ENCODE measurements around the gene THSD7A. TPM values are rescaled to one million over a fixed set of nuclear protein-coding genes. Genes with fewer than 3 reads are reported as not detected.
A peak's percentile ranks its signal among the peaks of the same experiment; 100 is the strongest.

Gene THSD7A
- total RNA-seq, 1 donor from 2014 or later: 0.35 TPM

DNA sequence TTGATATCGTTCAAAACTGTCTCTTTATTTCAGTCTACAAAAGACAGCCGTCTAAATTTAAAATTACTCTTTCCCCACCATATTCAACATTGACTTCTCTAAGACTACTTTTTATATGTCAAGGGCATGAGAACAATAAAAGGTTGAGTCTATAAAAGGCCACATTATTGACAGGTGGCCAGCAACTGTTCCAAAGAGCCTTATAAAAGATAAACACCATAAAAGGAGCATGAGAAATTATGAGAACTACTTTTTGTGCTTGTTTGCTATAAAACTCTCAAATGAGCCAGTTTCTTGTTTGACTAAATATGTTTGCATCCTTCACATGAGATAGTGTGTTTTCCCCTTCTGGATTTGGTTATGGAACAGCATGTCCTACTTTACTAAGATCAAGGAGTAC, 189.2 kb downstream of the THSD7A start:
- H3K4me3 Mint-ChIP-seq (ENCODE audit: unreplicated experiment): no peak overlapping the region
- peaks cover 2% of the 10 kb centered on the region for H3K27me3 Mint-ChIP-seq (ENCODE audit: low read depth)
- no peaks in the 10 kb centered on the region for H3K36me3 Mint-ChIP-seq (ENCODE audit: low read depth)
- H3K4me1 Mint-ChIP-seq (ENCODE audit: low read depth): peaks cover 2% of the 10 kb centered on the region
- TF ChIP-seq, protein P1, sequence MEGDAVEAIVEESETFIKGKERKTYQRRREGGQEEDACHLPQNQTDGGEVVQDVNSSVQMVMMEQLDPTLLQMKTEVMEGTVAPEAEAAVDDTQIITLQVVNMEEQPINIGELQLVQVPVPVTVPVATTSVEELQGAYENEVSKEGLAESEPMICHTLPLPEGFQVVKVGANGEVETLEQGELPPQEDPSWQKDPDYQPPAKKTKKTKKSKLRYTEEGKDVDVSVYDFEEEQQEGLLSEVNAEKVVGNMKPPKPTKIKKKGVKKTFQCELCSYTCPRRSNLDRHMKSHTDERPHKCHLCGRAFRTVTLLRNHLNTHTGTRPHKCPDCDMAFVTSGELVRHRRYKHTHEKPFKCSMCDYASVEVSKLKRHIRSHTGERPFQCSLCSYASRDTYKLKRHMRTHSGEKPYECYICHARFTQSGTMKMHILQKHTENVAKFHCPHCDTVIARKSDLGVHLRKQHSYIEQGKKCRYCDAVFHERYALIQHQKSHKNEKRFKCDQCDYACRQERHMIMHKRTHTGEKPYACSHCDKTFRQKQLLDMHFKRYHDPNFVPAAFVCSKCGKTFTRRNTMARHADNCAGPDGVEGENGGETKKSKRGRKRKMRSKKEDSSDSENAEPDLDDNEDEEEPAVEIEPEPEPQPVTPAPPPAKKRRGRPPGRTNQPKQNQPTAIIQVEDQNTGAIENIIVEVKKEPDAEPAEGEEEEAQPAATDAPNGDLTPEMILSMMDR (IDR thresholded peaks at IDR 0.05): no peak
- H3K9me3 Mint-ChIP-seq (ENCODE audit: low read depth): no peaks in the 10 kb centered on the region
- DNase-seq (ENCODE audit: low spot score): no peak
- no peak overlapping the region for H3K27ac Mint-ChIP-seq (ENCODE audit: unreplicated experiment)

DNA sequence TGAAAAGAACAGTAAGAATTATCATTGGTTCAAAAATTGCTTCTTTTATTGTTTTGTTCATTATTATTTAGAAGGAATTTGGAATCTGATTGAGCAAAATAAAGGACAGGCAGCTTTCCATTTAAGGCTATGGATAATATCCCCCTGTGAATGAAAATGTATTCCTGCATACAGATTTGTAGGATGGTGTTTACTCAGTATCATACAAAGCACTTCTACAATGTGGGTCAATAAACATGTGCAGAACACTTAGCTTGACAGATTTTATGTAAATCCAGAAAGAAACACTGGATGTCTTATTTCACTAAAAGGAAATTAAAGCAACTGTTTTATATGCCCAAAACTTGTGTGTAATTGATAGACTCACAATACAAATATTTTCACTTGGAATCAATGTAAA, 189.7 kb downstream of the THSD7A start:
- no peak for DNase-seq (ENCODE audit: low spot score)
- peaks cover 2% of the 10 kb centered on the region for H3K4me1 Mint-ChIP-seq (ENCODE audit: low read depth)
- no peaks in the 10 kb centered on the region for H3K9me3 Mint-ChIP-seq (ENCODE audit: low read depth)
- TF ChIP-seq, protein P1 (IDR thresholded peaks at IDR 0.05): no peak
- H3K36me3 Mint-ChIP-seq (ENCODE audit: low read depth): no peaks in the 10 kb centered on the region
- H3K27ac Mint-ChIP-seq (ENCODE audit: unreplicated experiment): no peak overlapping the region
- peaks cover 2% of the 10 kb centered on the region for H3K27me3 Mint-ChIP-seq (ENCODE audit: low read depth)
- H3K4me3 Mint-ChIP-seq (ENCODE audit: unreplicated experiment): no peak overlapping the region

DNA sequence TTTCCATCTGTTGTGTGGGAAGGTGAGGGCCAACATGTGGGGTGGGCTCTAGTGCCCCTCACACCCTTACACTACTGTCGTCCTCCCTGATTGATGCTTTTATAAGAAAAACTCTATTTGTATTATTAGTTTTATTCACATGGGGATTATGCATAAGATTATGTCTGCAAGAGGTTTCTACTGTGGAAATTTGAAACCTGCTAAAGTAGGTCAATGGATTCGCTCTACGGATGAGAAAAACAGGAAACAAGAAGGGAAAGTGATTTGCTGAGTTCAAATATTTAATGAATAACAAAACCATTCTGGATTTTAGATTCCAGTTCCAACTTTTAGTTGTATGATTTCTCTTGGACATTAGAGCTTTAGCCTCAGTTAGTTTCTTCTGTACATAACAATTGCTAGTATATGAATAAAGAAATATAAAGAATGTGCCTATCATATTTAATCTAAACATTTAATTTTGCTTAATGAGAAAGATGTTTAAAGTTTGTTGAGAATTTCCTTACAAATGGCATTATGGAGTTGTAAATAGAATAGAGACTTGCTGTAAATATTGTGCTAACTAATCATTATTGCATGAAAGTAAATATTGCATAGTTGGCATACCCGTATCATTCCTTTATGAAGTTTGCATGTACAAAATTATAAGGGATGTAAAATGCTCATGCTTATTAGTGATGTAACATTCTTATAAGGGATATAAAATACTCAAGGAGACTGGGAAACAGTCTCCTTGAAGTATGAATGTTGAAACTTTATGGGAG, 193.8 kb downstream of the THSD7A start:
- H3K4me3 Mint-ChIP-seq (ENCODE audit: unreplicated experiment): no peak overlapping the region
- H3K4me1 Mint-ChIP-seq (ENCODE audit: low read depth): peaks cover 2% of the 10 kb centered on the region
- no peak for DNase-seq (ENCODE audit: low spot score)
- no peak overlapping the region for H3K27ac Mint-ChIP-seq (ENCODE audit: unreplicated experiment)
- H3K9me3 Mint-ChIP-seq (ENCODE audit: low read depth): no peaks in the 10 kb centered on the region
- TF ChIP-seq, protein P1 (IDR thresholded peaks at IDR 0.05): no peak
- H3K36me3 Mint-ChIP-seq (ENCODE audit: low read depth): no peaks in the 10 kb centered on the region
- peaks cover 2% of the 10 kb centered on the region for H3K27me3 Mint-ChIP-seq (ENCODE audit: low read depth)

DNA sequence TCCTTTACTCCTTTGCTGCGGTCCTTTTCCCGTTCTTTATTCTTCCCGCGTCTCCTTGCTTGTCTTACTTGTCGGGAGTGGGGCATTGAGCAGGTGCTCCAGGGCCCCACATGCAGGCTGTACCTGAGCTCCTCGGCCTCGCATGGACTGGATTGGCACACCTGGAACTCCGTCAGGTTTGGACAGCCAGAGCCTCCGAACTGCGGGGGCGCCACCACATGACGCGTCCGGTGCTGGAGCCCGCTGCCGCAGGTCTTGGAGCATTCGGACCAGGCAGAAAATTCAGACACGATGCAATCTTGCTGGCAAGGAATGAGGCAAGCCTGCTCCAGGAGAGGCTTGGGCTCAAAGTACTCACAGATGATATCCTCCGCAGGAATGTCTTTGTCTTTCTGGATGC, 195.7 kb downstream of the THSD7A start:
- Mint-ChIP-seq H3K4me3 (ENCODE audit: unreplicated experiment) (no peak overlapping the region), H3K27ac (ENCODE audit: unreplicated experiment) (no peak overlapping the region), H3K36me3 (ENCODE audit: low read depth) (no peaks in the 10 kb centered on the region), H3K4me1 (ENCODE audit: low read depth) (peaks cover 2% of the 10 kb centered on the region), H3K27me3 (ENCODE audit: low read depth) (no peaks in the 10 kb centered on the region), H3K9me3 (ENCODE audit: low read depth) (no peaks in the 10 kb centered on the region)
- TF ChIP-seq, protein P1 (IDR thresholded peaks at IDR 0.05): no peak
- DNase-seq (ENCODE audit: low spot score): peak; percentile 59

DNA sequence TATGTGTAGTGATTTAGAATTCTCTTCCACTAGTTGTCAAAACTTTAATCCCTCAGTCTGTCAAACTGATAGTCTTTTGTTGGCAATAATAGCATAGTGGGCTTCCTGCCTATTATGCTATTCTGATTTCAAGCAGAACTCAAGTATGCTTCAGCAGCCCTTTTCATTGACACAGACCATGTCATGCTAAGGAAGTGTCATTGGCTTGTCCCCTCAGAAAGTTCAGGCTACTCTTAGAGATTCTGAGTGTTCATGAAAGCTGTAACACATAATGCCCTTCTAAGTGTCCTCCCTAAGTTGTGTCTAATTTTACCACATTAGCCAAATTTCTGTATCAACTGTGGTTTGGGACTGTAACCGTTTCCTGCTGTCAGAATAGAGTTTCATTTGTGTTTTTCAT, 198.7 kb downstream of the THSD7A start:
- TF ChIP-seq, protein P1 (IDR thresholded peaks at IDR 0.05): no peak
- Mint-ChIP-seq H3K4me3 (ENCODE audit: unreplicated experiment) (no peak overlapping the region), H3K27ac (ENCODE audit: unreplicated experiment) (no peak overlapping the region), H3K9me3 (ENCODE audit: low read depth) (no peaks in the 10 kb centered on the region), H3K27me3 (ENCODE audit: low read depth) (no peaks in the 10 kb centered on the region), H3K4me1 (ENCODE audit: low read depth) (peaks cover 2% of the 10 kb centered on the region), H3K36me3 (ENCODE audit: low read depth) (no peaks in the 10 kb centered on the region)
- DNase-seq (ENCODE audit: low spot score): no peak

All from chondrocyte (in vitro differentiated cells).